Nucleus accumbens (tissue), 56 donors: Measurements from ENCODE around the gene MED27.

Experiments
- DNase-seq, 56 donors: peaks; one replicate each; lab custom pipeline; 2025; lab: John Stamatoyannopoulos, UW

The MED27 gene

GRCh38 chr9:131868766-131869165, 210.9 kb downstream of the MED27 start:
- peak in 21 of 56 donors; percentile 7 to 64 (median 21) for DNase-seq

- peak in 4 of 56 donors; percentile 15 to 30 (median 19) for DNase-seq
Observed at GRCh38 chr9:131867611-131868192, 212.0 kb downstream of the MED27 start.

- DNase-seq = no peak
Observed at GRCh38 chr9:131865446-131866195, 214.0 kb downstream of the MED27 start.

GRCh38 chr9:131864531-131864930, 215.1 kb downstream of the MED27 start:
- DNase-seq = no peak

- no peak for DNase-seq
Observed at GRCh38 chr9:131863306-131863896, 216.3 kb downstream of the MED27 start.

GRCh38 chr9:131862261-131862660, 217.4 kb downstream of the MED27 start:
- no peak for DNase-seq

GRCh38 chr9:131860430-131860829, 219.2 kb downstream of the MED27 start:
- DNase-seq = no peak

GRCh38 chr9:131858147-131858546, 221.5 kb downstream of the MED27 start:
- DNase-seq = peak in 2 of 56 donors; percentile 12 to 16

- DNase-seq = no peak
Observed at GRCh38 chr9:131856105-131856504, 223.6 kb downstream of the MED27 start.

GRCh38 chr9:131854896-131855613, 224.6 kb downstream of the MED27 start:
- DNase-seq = peak in 1 of 56 donors; percentile 10

- DNase-seq = no peak
Observed at GRCh38 chr9:131854334-131854733, 225.3 kb downstream of the MED27 start.

- no peak for DNase-seq
Observed at GRCh38 chr9:131853434-131853833, 226.2 kb downstream of the MED27 start.

- no peak for DNase-seq
Observed at GRCh38 chr9:131851414-131851813, 228.3 kb downstream of the MED27 start.

- no peak for DNase-seq
Observed at GRCh38 chr9:131849391-131849790, 230.3 kb downstream of the MED27 start.

- DNase-seq = no peak
Observed at GRCh38 chr9:131848570-131849160, 231.0 kb downstream of the MED27 start.

- no peak for DNase-seq
Observed at GRCh38 chr9:131847665-131848354, 231.9 kb downstream of the MED27 start.

- no peak for DNase-seq
Observed at GRCh38 chr9:131845305-131846298, 234.1 kb downstream of the MED27 start.

GRCh38 chr9:131844745-131845118, 234.9 kb downstream of the MED27 start:
- DNase-seq = no peak
